Fibroblast of the aortic adventitia (primary cell): Measurements from ENCODE around the gene TRIM42. TPM values are rescaled to one million over a fixed set of nuclear protein-coding genes. Genes with fewer than 3 reads are reported as not detected.
A peak's percentile ranks its signal among the peaks of the same experiment; 100 is the strongest.

Experiments
- DNase-seq: peaks from one replicate; pipeline ENCODE4 v3.0.0-alpha.2; 2010; ENCODE audit warnings: low read depth
- H3K4me3 ChIP-seq: 2 replicates; pipeline ENCODE4 v1.5.1; 2011; ENCODE audit warnings: low read depth, mild to moderate bottlenecking, control low read depth, low read length, moderate library complexity
- CTCF ChIP-seq: IDR thresholded peaks from 2 replicates; pipeline ENCODE4 v1.5.1; 2011; ENCODE audit warnings: mild to moderate bottlenecking, low read length, control low read depth, inconsistent platforms; ENCODE audit not compliant: insufficient read depth
- total RNA-seq: library from RNA; depleted of rRNA; stranded (reverse); fragments of >200 nt; gene quantifications from 2 replicates; pipeline ENCODE4 v1.2.3, GENCODE V29; 2012; ENCODE audit warnings: low replicate concordance

Gene TRIM42
- total RNA-seq, 1 donor = not detected

DNA sequence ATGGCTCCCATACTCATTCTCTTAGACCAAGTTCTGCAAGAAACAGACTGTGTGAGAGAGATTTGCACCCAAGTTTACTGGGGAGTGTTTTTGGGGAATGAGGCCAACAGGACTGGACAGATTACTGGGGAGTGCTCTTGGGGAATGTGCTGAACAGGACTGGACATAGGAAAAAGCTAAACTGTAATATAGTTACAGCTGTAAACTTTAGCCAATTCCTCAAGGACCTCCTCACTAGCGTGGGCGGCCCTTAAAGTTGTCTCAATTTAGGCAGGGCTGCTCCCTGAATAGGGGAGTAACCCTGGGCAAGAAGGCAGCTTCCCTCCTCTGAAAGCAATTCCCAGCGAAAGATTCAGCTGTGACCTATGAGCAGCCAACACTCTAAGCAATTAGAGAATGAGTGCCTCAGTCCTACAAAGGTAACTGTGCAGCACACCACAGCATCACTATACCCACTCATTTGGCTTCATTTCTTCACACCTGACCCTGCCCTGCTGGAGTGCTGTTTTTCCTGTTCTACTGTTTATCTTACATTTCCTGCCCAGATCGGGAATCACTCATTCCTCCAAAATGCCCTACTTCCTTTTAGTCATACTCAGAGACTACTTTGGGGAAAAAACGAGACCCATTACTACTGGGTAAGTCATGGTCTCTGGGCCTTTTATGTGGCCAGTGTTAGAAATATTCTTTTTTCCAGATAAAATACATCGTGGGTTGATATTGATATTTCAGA, 41.3 kb upstream of the TRIM42 start:
- peak; percentile 15 for DNase-seq
- no peak overlapping the region for H3K4me3 ChIP-seq
- TF ChIP-seq CTCF = no peak

GRCh38 chr3:140651287-140651686, 26.6 kb upstream of the TRIM42 start:
- H3K4me3 ChIP-seq = no peak overlapping the region
- TF ChIP-seq CTCF = no peak
- no peak for DNase-seq

GRCh38 chr3:140655678-140656077, 22.2 kb upstream of the TRIM42 start:
- TF ChIP-seq CTCF = no peak
- no peak for DNase-seq
- no peak overlapping the region for H3K4me3 ChIP-seq

DNA sequence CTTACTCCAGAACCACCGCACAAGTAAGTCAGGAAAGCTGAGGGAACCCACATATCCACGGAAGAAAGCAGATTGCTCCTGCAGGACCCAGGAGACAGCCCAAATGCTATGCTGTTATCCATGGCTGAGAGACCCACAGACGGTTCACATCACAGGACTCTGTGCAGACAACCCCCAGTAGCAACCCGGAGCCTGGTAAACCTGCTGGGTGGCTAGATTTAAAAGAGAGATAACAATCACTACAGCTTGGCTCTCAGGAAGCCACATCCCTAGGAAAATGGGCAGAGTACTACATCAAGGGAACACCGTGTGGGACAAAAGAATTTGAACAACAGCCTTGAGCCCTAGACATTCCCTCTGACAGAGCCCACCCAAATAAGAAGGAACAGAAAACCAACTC, 13.8 kb upstream of the TRIM42 start:
- DNase-seq = no peak
- TF ChIP-seq CTCF = no peak
- no peak overlapping the region for H3K4me3 ChIP-seq

GRCh38 chr3:140682586-140682985, 4.7 kb downstream of the TRIM42 start:
- DNase-seq = no peak
- no peak overlapping the region for H3K4me3 ChIP-seq
- TF ChIP-seq CTCF = no peak

GRCh38 chr3:140686128-140686527, 8.3 kb downstream of the TRIM42 start:
- TF ChIP-seq CTCF = no peak
- no peak for DNase-seq

GRCh38 chr3:140686948-140687347, 9.1 kb downstream of the TRIM42 start:
- TF ChIP-seq CTCF = no peak
- DNase-seq = no peak

More at GRCh38 chr3:140686128-140686527, 8.3 kb downstream of the TRIM42 start:
- H3K4me3 ChIP-seq = no peak overlapping the region

More at GRCh38 chr3:140686948-140687347, 9.1 kb downstream of the TRIM42 start:
- H3K4me3 ChIP-seq = no peak overlapping the region
